ENCODE results near the gene SCG3. TPM values are rescaled to one million over a fixed set of nuclear protein-coding genes. Genes with fewer than 3 reads are reported as not detected.
A peak's percentile ranks its signal among the peaks of the same experiment; 100 is the strongest.

The SCG3 gene
- total RNA-seq, 2 experiments from 2014 or later = not detected

DNA sequence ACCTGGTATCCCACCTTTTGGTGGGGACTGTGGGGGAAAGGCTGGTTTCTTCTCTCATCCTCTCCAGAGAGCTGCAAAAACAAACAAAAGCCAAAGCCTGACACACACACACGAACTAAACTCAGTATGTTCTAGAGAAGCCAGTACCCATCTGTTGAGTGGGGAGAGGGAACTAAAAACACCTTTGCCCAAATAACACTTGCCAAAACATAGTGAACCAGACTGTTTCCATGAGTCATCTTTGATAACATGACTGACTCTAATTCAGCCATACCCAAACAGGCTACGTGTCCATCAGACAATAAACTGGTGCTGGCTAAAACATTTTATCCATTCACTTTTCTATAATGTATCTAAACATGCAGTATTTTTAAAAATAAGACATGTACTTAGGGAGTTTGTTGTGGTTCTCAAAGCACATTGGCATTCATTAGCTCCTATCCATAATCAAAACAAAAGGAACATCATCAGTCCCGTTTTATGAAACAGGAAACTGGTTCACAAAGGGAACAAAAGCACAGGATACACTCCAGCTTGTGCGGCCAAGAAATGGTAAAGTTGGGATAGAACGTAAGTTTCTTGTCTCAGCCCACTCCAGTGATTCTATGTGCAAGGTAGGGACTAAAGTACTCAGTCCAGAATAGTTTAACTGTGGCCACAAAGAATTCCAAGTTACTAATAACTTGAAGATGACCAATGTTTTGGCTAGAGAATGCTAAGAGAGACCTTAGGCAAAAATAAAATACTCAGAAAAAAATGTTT, 40.1 kb downstream of the SCG3 start:
- ChIA-PET POLR2A (no interaction called here), CTCF (interaction anchor here (1.0 kb wide), 1 partner anchor 40 kb away, joined by 3 read pairs; the partner anchor contains the start of gene SCG3)
- DNase-seq = no peak
- Mint-ChIP-seq H3K27ac (no peak overlapping the region), H3K9me3 (no peaks in the 10 kb centered on the region), H3K27me3 (no peaks in the 10 kb centered on the region), H3K36me3 (ENCODE audit: low read depth) (peaks cover 32% of the 10 kb centered on the region), H3K4me1 (peaks cover 15% of the 10 kb centered on the region), H3K4me3 (no peak overlapping the region)

DNA sequence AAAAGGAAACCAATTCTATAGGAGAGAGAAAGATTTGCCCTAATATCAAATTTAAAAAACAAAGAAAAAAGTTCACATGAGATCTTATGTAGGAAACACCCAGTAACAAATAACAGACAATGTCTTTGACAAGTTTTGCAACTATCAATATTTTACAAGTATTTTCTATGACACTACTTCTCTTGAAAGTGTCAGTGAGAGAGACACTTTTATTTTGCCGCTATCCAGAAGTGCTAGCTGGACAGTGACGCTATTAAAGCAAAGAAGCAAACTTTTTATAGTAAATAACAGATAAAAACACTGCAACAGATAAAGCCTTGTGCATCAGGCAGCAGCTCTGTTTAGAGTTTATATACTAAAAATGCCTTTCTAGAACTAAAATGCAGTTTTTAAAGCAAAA, 42.9 kb downstream of the SCG3 start:
- CTCF ChIA-PET = no interaction called here
- POLR2A ChIA-PET = no interaction called here
- H3K4me1 Mint-ChIP-seq = peaks cover 27% of the 10 kb centered on the region
- peaks cover 34% of the 10 kb centered on the region for H3K36me3 Mint-ChIP-seq (ENCODE audit: low read depth)
- H3K27ac Mint-ChIP-seq = no peak overlapping the region
- no peak for DNase-seq
- no peaks in the 10 kb centered on the region for H3K9me3 Mint-ChIP-seq
- H3K4me3 Mint-ChIP-seq = no peak overlapping the region
- H3K27me3 Mint-ChIP-seq = no peaks in the 10 kb centered on the region

DNA sequence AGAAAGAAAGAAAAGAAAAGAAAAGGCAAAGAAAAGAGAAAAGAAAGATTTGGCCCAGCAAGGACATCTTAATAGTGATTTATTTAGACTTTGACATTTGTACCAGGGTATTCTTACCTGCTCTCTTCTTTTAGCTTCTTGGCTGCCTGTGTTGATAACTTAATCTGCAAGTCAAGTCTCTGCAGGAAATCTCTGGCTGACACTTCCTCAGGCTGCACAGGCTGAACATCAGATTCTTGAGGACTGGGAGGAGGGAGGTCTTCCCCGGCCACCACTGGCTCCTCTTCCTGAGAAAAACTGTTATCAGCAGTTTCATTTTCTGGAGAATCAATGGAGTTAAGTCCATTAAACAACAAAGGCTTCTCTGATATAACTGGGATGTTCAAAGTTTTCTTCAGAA, 43.4 kb downstream of the SCG3 start:
- Mint-ChIP-seq H3K27me3 (no peaks in the 10 kb centered on the region), H3K9me3 (no peaks in the 10 kb centered on the region), H3K4me3 (no peak overlapping the region), H3K4me1 (peaks cover 27% of the 10 kb centered on the region), H3K36me3 (ENCODE audit: low read depth) (peaks cover 34% of the 10 kb centered on the region), H3K27ac (no peak overlapping the region)
- DNase-seq = no peak
- ChIA-PET CTCF (no interaction called here), POLR2A (no interaction called here)

DNA sequence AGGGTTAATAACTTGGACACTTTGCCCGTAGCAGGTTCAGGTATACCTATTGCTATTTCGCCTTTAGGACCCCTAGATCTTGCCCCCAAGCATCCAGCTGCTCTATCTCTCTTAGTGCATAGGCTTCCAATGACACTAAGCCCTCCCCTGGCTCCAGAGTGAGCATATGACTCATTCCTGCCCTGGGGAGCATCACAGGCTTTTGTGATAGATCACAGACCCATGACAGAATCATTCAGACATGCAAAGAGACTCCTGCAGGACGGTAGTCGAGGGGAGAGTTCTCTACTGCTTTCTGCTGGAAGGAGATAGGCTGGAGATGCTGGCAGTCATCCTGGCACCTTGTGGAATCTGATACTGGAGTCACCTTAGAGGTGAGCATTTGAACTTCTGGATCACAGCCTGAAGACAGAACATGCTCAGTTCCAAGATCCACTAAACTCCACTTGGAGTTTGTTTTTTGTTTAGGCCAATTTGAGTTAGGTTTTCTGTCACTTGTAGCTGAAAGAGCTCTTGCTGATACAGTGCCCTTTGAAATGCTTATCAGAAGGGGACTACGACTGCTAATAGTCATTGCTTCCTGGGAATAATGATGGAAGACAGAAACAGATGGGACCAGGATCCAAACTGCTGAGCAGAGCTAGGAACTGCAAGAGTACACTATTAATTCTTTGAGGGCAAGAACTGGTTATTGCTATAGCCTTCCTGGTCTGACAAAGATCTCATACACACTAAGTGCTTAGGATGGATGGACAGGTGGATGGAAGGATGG, 45.2 kb downstream of the SCG3 start:
- Mint-ChIP-seq H3K36me3 (ENCODE audit: low read depth) (peaks cover 30% of the 10 kb centered on the region), H3K27me3 (no peaks in the 10 kb centered on the region), H3K27ac (peak overlapping the region; percentile 20), H3K4me1 (peaks cover 41% of the 10 kb centered on the region), H3K9me3 (no peaks in the 10 kb centered on the region), H3K4me3 (no peak overlapping the region)
- POLR2A ChIA-PET = no interaction called here
- CTCF ChIA-PET = interaction anchor here (1.2 kb wide), 1 partner anchor 11 kb away, joined by 3 read pairs; the partner anchor contains the start of gene LYSMD2
- no peak for DNase-seq

- H3K4me3 Mint-ChIP-seq = no peak overlapping the region
- no peak for DNase-seq
- ChIA-PET POLR2A (no interaction called here), CTCF (no interaction called here)
- peaks cover 46% of the 10 kb centered on the region for H3K4me1 Mint-ChIP-seq
- H3K36me3 Mint-ChIP-seq (ENCODE audit: low read depth) = peaks cover 23% of the 10 kb centered on the region
- no peak overlapping the region for H3K27ac Mint-ChIP-seq
- no peaks in the 10 kb centered on the region for H3K27me3 Mint-ChIP-seq
- no peaks in the 10 kb centered on the region for H3K9me3 Mint-ChIP-seq
Observed at GRCh38 chr15:51727141-51727897, 46.0 kb downstream of the SCG3 start.

DNA sequence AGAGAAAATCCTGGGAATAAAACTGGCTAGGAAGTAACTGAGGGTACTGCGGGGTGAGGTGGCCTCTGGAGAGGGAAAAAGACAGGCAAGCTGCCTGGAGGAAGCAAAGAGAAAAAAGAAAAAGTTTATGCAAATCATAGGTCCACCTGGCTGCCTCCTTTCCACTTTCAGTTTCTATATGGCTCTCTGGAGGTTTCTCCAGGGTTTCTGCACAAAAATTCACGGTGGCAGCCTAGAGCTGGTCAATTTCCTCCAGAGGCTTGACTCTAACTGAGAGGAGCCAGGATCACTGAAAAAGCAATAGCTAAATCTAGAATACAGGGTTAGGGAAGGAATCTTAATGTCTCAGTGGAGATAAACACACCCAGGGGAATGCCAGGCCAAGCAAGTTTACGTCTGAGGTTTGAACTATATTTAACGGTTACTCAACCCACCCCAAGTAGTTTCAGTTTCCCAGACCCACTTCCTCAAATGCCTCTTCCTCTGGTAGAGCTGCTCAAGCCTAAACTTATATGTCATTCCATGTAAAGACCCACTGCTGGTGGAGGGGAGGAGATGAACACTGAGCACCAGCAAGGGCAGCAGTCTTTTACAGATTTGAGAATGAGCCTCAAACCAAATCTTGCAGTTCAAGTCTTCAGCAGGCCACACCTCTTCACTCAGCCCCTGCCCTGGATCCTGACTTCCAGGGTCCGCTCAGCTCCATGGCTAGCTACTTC, 50.4 kb downstream of the SCG3 start:
- ChIA-PET POLR2A (no interaction called here), CTCF (interaction anchor here (0.5 to 1.2 kb wide), 2 partner anchors 25 to 84 kb away, joined by 3 read pairs; no protein-coding TSS in a partner anchor)
- peak overlapping the region; percentile 95 for H3K27ac Mint-ChIP-seq
- H3K4me3 Mint-ChIP-seq = peak overlapping the region; percentile 76
- DNase-seq = peak; percentile 53
- no peaks in the 10 kb centered on the region for H3K9me3 Mint-ChIP-seq
- peaks cover 29% of the 10 kb centered on the region for H3K36me3 Mint-ChIP-seq (ENCODE audit: low read depth)
- H3K4me1 Mint-ChIP-seq = peaks cover 72% of the 10 kb centered on the region
- H3K27me3 Mint-ChIP-seq = no peaks in the 10 kb centered on the region

- Mint-ChIP-seq H3K9me3 (no peaks in the 10 kb centered on the region), H3K4me1 (peaks cover 67% of the 10 kb centered on the region), H3K27me3 (no peaks in the 10 kb centered on the region), H3K4me3 (peak overlapping the region; percentile 1), H3K36me3 (ENCODE audit: low read depth) (peaks cover 28% of the 10 kb centered on the region), H3K27ac (peak overlapping the region; percentile 95)
- ChIA-PET CTCF (no interaction called here), POLR2A (interaction anchor here (0.6 kb wide), 1 partner anchor 116 kb away, joined by 3 read pairs; no protein-coding TSS in a partner anchor)
- no peak for DNase-seq
Observed at GRCh38 chr15:51732646-51733045, 51.3 kb downstream of the SCG3 start.

GRCh38 chr15:51735228-51736010, 54.1 kb downstream of the SCG3 start:
- POLR2A ChIA-PET = interaction anchor here (0.6 kb wide), 1 partner anchor 35 kb away, joined by 3 read pairs; no protein-coding TSS in a partner anchor
- CTCF ChIA-PET = interaction anchor here (1.0 to 2.0 kb wide), 4 partner anchors 12 to 113 kb away, joined by 3 to 8 read pairs (median 4); partner anchors contain the start of genes DMXL2 and TMOD2
- DNase-seq = peak; percentile 43

DNA sequence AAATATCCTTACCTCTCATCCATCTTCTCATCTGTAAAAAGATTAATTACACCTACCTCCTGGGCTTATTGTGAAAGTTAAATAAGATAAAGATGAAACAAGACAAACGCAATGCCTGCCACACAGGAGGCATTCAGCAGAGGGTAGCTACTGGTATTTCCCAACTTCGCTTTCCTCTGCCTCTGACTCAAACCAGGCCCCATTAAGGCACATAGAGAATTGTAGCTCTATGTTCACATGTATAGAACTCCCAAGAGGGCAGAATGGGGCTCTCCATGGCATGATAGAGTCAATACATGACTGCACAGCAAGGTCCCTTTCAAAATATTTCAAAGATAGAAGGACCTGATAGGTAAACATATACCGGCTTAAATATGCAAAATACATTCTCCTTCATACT, 54.8 kb downstream of the SCG3 start:
- peaks cover 68% of the 10 kb centered on the region for H3K4me1 Mint-ChIP-seq
- H3K4me3 Mint-ChIP-seq = peak overlapping the region; percentile 88
- peak overlapping the region; percentile 89 for H3K27ac Mint-ChIP-seq
- CTCF ChIA-PET = interaction anchor here (1.0 to 2.0 kb wide), 5 partner anchors 11 to 114 kb away, joined by 3 to 8 read pairs (median 5); partner anchors contain the start of genes DMXL2 and TMOD2
- no peaks in the 10 kb centered on the region for H3K27me3 Mint-ChIP-seq
- POLR2A ChIA-PET = interaction anchor here (0.6 kb wide), 1 partner anchor 34 kb away, joined by 3 read pairs; no protein-coding TSS in a partner anchor
- H3K36me3 Mint-ChIP-seq (ENCODE audit: low read depth) = peaks cover 22% of the 10 kb centered on the region
- no peaks in the 10 kb centered on the region for H3K9me3 Mint-ChIP-seq
- no peak for DNase-seq

More at GRCh38 chr15:51735228-51736010, 54.1 kb downstream of the SCG3 start:
- H3K4me3 Mint-ChIP-seq = peak overlapping the region; percentile 88
- H3K4me1 Mint-ChIP-seq = peaks cover 74% of the 10 kb centered on the region
- H3K27me3 Mint-ChIP-seq = no peaks in the 10 kb centered on the region
- no peaks in the 10 kb centered on the region for H3K9me3 Mint-ChIP-seq
- H3K27ac Mint-ChIP-seq = peak overlapping the region; percentile 89
- H3K36me3 Mint-ChIP-seq (ENCODE audit: low read depth) = peaks cover 27% of the 10 kb centered on the region

- Mint-ChIP-seq H3K4me1 (peaks cover 59% of the 10 kb centered on the region), H3K36me3 (ENCODE audit: low read depth) (peaks cover 19% of the 10 kb centered on the region), H3K9me3 (no peaks in the 10 kb centered on the region), H3K27ac (peak overlapping the region; percentile 89), H3K27me3 (no peaks in the 10 kb centered on the region), H3K4me3 (peak overlapping the region; percentile 88)
- DNase-seq = peak; percentile 60
- ChIA-PET CTCF (interaction anchor here (0.6 to 2.0 kb wide), 10 partner anchors 8 to 503 kb away, joined by 3 to 8 read pairs (median 4); partner anchors contain the start of genes DMXL2 and TMOD2), POLR2A (interaction anchor here (1.0 kb wide), 1 partner anchor 20 kb away, joined by 4 read pairs; no protein-coding TSS in a partner anchor)
Observed at GRCh38 chr15:51736751-51737521, 55.6 kb downstream of the SCG3 start.
